GM06990 (cell line): Measurements from ENCODE around the gene MED25.

Experiments
- DNase-seq: peaks from one replicate; pipeline ENCODE4 v3.0.0-alpha.2; 2011; ENCODE audit not compliant: insufficient read length; ENCODE audit errors: extremely low read depth
- H3K27me3 ChIP-seq: replicated peaks from 2 replicates; pipeline ENCODE4 v1.6.0; 2011; ENCODE audit warnings: low read length; ENCODE audit not compliant: control insufficient read depth, insufficient read depth
- H3K36me3 ChIP-seq: 2 replicates; pipeline ENCODE4 v1.5.1; 2011; ENCODE audit warnings: low read length; ENCODE audit not compliant: control insufficient read depth, insufficient read depth
- H3K4me3 ChIP-seq: replicated peaks from 2 replicates; pipeline ENCODE4 v1.5.1; 2011; ENCODE audit warnings: low read depth, mild to moderate bottlenecking, control low read depth, low read length
- CTCF ChIP-seq: IDR thresholded peaks from 2 replicates; pipeline ENCODE4 v1.5.1; 2011; ENCODE audit warnings: low read length, control low read depth, mild to moderate bottlenecking, inconsistent platforms; ENCODE audit not compliant: insufficient read depth, poor library complexity, severe bottlenecking

MED25 gene

GRCh38 chr19:49859682-49860335 is 41.7 kb downstream of the MED25 start:
- no peak for TF ChIP-seq CTCF
- Histone ChIP-seq H3K36me3 (peaks cover 52% of the 10 kb centered on the region), H3K4me3 (no peak overlapping the region), H3K27me3 (no peaks in the 10 kb centered on the region)
- DNase-seq: no peak

- no peak for TF ChIP-seq CTCF
- Histone ChIP-seq H3K36me3 (peaks cover 50% of the 10 kb centered on the region), H3K27me3 (no peaks in the 10 kb centered on the region), H3K4me3 (no peak overlapping the region)
- no peak for DNase-seq
Measured at GRCh38 chr19:49860336-49861102, 42.4 kb downstream of the MED25 start.

GRCh38 chr19:49861107-49861506 is 43.0 kb downstream of the MED25 start:
- TF ChIP-seq CTCF: no peak
- Histone ChIP-seq H3K4me3 (no peak overlapping the region), H3K27me3 (no peaks in the 10 kb centered on the region), H3K36me3 (peaks cover 49% of the 10 kb centered on the region)
- DNase-seq: no peak

DNA sequence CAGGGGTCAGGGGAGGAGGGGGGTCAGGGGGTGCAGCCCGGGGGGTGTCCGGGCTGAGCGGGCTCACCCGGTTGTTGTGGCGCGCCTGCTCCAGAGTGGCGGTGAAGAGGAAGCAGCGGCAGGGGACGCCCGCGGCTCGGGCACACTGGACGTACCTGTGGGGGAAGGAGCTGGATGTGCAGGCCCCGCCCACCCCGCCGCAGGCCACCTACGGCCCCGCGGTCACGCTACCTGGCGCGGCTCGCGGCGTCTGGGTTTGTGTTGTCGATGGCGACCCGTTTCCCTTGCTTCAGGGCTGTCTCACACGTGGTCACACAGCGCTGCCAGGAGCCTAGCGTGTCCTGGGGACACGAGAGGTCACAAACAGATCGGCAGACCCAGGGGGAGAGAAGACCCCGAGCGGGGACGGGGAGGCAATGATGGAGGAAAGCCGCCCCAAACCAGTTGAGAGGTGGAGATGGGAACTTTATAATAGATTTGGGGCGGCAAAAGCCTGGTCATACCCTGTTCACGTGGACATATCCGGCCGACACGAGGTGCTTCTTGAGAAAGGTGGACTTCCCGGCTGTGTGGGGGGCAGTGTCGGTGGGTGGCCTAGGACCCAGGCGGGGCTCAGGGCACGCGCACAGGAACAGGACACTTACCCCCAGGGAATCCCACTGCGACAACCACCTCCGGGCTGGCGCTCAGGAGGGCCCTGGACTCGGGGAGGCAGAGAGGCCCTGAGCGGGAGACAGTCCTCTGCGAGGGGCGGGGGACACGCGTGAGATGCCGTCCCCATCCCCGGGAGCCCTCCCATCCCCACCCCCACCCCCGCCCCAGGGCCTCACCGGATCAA is 43.7 kb downstream of the MED25 start:
- DNase-seq: no peak

More for the DNA sequence above, 43.7 kb downstream of the MED25 start:
- no peak for TF ChIP-seq CTCF
- Histone ChIP-seq H3K27me3 (no peaks in the 10 kb centered on the region), H3K36me3 (peaks cover 47% of the 10 kb centered on the region), H3K4me3 (no peak overlapping the region)
